Esophagus (tissue), 2 donors: ENCODE data around the gene ZNG1A. TPM values are rescaled to one million over a fixed set of nuclear protein-coding genes. Genes with fewer than 3 reads are reported as not detected.
A peak's percentile ranks its signal among the peaks of the same experiment; 100 is the strongest.
"Not testable (repeated sequence)": the region's sequence is repeated elsewhere in the genome, so short reads cannot be mapped to it uniquely, and the experiment has no call there.

Experiments
- H3K27ac ChIP-seq, 2 donors: one replicate each; pipeline ENCODE4 v1.5.1; 2013; ENCODE audit warnings: low read depth in 2 of 2, mild to moderate bottlenecking in 2 of 2, inconsistent platforms in 1 of 2, low read length in 1 of 2, moderate library complexity in 1 of 2
- H3K27me3 ChIP-seq, 2 donors: one replicate each; pipeline ENCODE4 v1.6.1; 2013; ENCODE audit warnings: low read length in 2 of 2, control low read depth in 1 of 2, mild to moderate bottlenecking in 1 of 2; ENCODE audit not compliant: insufficient read depth in 2 of 2, control insufficient read depth in 1 of 2
- H3K36me3 ChIP-seq, 2 donors: one replicate each; pipeline ENCODE4 v1.6.1; 2013; ENCODE audit warnings: low read length in 1 of 2; ENCODE audit not compliant: control insufficient read depth in 2 of 2, insufficient read depth in 2 of 2
- H3K4me1 ChIP-seq, 2 donors: one replicate each; pipeline ENCODE4 v1.6.1; 2013; ENCODE audit warnings: low read length in 1 of 2; ENCODE audit not compliant: control insufficient read depth in 2 of 2, insufficient read depth in 2 of 2
- H3K4me3 ChIP-seq, 2 donors: one replicate each; pipeline ENCODE4 v1.5.1; 2013; ENCODE audit warnings: low read length in 2 of 2, mild to moderate bottlenecking in 2 of 2, low read depth in 1 of 2, moderate library complexity in 1 of 2
- H3K9me3 ChIP-seq, 2 donors: one replicate each; pipeline ENCODE4 v1.6.1; 2013; ENCODE audit warnings: mild to moderate bottlenecking in 2 of 2, low read depth in 1 of 2, low read length in 1 of 2, moderate library complexity in 1 of 2; ENCODE audit not compliant: control insufficient read depth in 2 of 2, insufficient read depth in 1 of 2
- WGBS, 2 donors: extraction: QIAGEN DNeasy Blood & Tissue Kit; methylation state at CpG; one replicate each; pipeline ENCODE4 v1.1.7; 2013; 5-methylcytosine and 5-hydroxymethylcytosine counted together
- polyA plus RNA-seq, 2 donors: library from polyadenylated mRNA; stranded (reverse); fragments of 200-250 nt; gene quantifications; one replicate each; pipeline ENCODE4 v1.2.3, GENCODE V29; 2013
- donor health status: healthy with polysubstance abuse.
- donor health status: Bipolar disorder and iron deficiency.

Gene ZNG1A
- polyA plus RNA-seq, 2 donors, result 24.7 to 33.6 TPM

DNA sequence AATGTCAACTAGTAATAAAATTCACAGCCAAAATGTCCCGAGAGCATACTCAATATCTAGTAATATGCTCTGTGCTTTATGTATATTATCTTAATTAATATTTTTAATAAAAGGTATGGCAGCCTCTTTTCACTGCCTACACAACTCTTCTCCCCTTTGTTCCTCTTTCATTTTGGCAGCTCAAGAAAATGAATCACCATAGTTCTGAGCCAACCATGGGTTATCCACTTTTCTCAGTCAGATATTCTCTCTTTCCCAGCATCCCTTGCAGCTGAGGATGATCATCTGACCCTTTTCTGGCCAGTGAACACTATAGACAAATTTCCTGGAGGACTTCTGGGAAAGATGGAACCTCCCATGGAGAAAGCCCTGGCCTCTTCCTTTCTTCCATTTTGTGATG is 27.6 kb upstream of the ZNG1A start:
- WGBS, 2 donors, result 69 to 75% methylated on average over 1 of the region's 1 CpG
- H3K4me3 ChIP-seq, result no peak overlapping the region
- H3K9me3 ChIP-seq, result no peaks in the 10 kb centered on the region
- H3K27me3 ChIP-seq, result no peaks in the 10 kb centered on the region
- no peak overlapping the region for H3K27ac ChIP-seq
- no peaks in the 10 kb centered on the region for H3K4me1 ChIP-seq
- H3K36me3 ChIP-seq, result no peaks in the 10 kb centered on the region

DNA sequence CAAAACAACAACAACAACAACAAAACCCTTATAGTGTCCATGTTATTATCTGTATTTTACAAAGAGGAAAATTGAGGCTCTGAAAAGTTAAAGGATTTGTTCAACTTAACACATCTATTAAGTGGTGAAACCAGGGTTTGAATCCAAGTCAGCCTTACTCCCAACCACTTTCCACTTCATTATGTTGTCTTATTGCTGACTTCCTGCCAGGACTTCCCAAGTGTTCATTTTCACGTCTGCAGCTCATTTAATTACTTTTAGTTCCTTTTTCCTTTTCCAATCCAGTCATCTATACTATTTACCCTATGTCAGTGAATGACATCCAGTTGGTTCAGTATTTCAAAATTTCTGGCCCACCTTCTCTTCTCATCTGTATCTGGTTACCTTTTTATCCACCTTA is 20.7 kb upstream of the ZNG1A start:
- WGBS, 2 donors, result 55% methylated on average over 1 of the region's 1 CpG; no CpG with 5 or more reads in 1 of the 2 donors
- H3K9me3 ChIP-seq, H3K27ac ChIP-seq, H3K27me3 ChIP-seq, H3K4me1 ChIP-seq, H3K4me3 ChIP-seq, H3K36me3 ChIP-seq: not testable (repeated sequence)

DNA sequence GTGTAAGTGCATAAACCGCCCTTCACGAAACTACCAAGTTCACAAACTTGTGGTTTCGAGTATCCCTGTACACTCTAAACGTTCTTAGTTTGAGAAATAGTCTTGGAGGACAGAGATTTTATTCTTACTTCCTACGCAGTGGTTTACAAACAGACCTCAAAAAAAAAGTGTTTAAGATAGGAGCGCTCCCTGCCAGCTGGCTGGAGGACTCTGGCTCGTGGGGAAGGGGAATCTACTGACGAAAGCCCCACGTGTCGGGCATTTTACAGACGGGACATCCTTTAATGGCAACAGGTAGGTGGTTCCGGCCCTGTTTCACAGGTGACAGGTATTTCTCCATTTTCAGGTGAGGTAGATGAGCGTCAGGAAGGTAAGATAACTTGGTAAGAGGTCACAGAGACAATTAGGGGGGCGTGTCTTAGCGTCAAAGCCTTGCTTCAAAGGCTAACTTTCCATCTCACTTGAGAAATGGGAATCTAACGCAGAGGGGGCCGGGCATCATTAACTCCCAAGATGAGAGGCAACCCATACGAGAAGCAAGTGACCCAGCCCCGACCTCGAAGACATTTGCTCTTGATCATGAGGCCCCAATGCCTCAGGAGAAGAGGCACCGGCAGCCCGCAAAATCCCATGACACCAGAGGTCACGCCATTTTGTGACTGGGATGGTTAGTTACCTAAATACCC is 573 bp downstream of the ZNG1A start:
- Histone ChIP-seq H3K4me3 (peak overlapping the region in 1 of 2 donors; percentile 31), H3K27ac (peak overlapping the region; percentile 31 to 55)
- not testable (repeated sequence) for H3K27me3 ChIP-seq, H3K36me3 ChIP-seq, H3K9me3 ChIP-seq, H3K4me1 ChIP-seq
- 3 to 4% methylated on average over 15 to 18 of the region's 23 CpGs for WGBS, 2 donors

DNA sequence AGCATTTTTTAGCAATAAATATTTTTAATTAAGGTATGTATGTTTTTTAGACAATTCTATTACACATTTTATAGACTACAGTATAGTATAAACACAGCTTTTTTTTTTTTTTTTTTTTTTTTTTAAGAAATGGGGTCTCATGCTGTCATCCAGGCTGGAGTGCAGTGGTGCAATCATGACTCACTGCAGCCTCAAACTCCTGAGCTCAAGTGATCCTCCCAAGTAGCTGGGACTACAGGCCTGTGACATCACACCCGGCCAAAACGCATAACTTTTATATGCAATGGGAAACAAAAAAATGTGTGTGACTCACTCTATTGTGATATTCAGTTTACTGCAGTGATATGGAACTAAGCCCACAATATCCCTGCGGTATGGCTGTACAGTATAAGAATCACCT is 9.1 kb downstream of the ZNG1A start:
- H3K4me3 ChIP-seq, H3K27me3 ChIP-seq, H3K36me3 ChIP-seq, H3K4me1 ChIP-seq, H3K9me3 ChIP-seq, H3K27ac ChIP-seq: not testable (repeated sequence)
- no CpG with 5 or more reads among the region's 3 CpGs for WGBS, 2 donors

DNA sequence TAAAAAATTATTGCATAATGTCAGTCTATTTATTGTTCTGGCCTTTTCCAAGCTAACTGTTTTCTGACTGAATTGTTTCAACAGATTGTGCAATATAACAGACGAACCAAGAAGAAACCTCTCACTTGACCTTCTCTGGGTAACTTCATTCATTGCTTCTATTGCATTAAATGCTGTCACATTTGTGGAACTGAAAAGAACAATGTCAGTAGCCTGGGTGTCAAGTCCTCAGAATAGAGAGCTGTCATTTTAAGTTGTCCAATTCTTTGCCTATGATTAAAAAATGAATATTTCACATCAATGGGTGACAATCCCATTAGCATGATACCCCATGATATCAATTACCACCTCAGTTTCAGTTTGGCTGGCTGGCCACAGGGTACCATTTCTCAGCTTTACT is 19.0 kb downstream of the ZNG1A start:
- H3K4me1 ChIP-seq, H3K9me3 ChIP-seq, H3K27ac ChIP-seq, H3K27me3 ChIP-seq, H3K4me3 ChIP-seq, H3K36me3 ChIP-seq: not testable (repeated sequence)
- 42% methylated on average over 1 of the region's 1 CpG; no CpG with 5 or more reads in 1 of the 2 donors for WGBS, 2 donors

DNA sequence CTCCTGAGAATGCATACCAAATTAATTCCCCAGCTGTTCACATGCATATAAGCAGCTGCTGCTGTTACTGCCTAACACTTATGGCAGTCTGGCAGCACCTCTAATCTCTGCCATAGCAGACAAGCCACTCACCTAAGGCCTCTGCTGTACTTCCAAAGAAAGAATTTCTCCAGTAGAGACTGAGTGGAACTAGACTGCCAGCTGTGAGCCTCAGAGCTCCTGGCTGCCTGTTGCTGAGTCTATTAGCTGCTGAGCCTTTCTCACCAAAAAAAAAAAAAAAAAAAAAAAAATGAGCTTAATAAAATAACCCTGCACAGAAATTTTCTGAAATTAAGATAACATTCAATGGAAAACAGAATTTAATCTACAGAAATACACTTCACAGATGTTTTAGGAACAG is 27.7 kb downstream of the ZNG1A start:
- not testable (repeated sequence) for H3K27ac ChIP-seq, H3K4me1 ChIP-seq, H3K27me3 ChIP-seq, H3K36me3 ChIP-seq, H3K4me3 ChIP-seq, H3K9me3 ChIP-seq

DNA sequence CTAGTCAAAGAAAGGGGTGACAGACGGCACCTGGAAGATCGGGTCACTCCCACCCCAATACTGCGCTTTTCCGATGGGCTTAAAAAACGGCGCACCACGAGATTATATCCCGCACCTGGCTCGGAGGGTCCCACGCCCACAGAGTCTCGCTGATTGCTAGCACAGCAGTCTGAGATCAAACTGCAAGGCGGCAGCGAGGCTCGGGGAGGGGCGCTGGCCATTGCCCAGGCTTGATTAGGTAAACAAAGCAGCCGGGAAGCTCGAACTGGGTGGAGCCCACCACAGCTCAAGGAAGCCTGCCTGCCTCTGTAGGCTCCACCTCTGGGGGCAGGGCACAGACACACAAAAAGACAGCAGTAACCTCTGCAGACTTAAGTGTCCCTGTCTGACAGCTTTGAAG is 39.0 kb downstream of the ZNG1A start:
- not testable (repeated sequence) for H3K4me3 ChIP-seq, H3K4me1 ChIP-seq, H3K36me3 ChIP-seq, H3K27me3 ChIP-seq, H3K27ac ChIP-seq, H3K9me3 ChIP-seq
- WGBS, 2 donors, result 81 to 93% methylated on average over 17 of the region's 17 CpGs

DNA sequence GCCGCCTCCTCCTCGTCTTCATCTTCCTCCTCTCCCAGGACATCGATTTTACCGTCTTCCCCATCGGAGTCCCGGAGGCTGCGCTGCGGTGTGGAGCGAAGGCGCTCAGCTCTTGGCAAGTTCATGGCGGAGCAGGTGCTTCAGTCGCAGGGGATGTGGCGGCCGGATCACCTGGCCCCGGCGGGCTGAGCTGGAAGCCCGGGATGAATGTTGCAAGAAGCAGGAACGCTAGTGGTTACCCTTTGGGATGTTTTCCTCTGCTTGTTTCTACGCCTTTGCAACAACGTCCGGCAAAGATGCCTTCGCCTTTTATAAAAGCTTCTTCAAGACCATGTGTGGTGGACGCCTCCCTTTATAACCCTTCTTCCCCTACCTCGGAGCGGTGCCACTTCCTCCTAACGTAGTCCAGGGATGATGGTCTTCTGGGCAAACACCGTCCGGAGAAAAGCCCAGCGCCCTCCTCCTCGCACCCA is 60.8 kb downstream of the ZNG1A start, which contains the start of gene FOXD4:
Gene FOXD4 (minus strand): TSS at position 423 of the 473 bp plus-strand sequence. CDS start 298 bp downstream, at position 125.
- not testable (repeated sequence) for H3K27me3 ChIP-seq, H3K4me1 ChIP-seq, H3K4me3 ChIP-seq, H3K27ac ChIP-seq, H3K9me3 ChIP-seq, H3K36me3 ChIP-seq
- 31 to 45% methylated on average over 25 to 28 of the region's 30 CpGs for WGBS, 2 donors

DNA sequence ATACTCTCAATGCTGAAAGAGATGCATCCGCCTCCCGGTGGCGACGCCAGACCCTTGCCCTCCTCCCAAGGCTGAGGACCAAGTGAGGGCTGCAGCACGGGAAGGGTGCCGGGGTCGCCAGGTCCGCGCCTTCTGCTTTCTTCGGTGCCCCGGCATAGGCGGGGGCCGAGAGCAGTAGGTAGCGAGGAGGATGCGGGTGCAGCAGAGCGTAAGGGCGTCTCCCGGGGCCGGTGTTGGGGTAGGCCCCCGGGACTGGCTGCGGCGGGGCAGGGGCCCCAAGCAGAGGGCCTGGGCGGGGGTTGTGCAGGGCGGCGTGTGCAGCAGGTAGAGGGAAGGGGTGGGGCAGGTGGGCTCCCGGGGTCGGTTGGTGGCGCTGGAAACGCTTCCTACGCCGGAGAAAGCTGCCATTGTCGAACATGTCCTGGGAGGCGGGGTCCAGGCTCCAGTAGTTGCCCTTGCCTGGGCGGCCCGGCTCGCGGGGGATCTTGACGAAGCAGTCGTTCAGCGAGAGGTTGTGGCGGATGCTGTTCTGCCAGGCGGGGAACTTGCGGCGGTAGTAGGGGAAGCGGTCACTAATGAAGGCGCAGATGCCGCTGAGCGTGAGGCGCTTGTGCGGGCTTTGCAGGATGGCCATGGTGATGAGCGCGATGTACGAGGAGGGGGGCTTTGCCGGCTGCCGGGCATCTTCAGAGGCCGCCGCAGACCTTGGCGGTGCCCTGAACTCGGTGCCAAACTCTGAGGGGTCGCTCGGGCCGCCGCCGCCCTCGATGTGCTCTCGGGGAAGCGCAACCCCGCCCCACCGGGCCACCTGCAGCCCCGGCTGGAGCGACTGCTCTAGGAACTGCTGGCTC is 61.5 kb downstream of the ZNG1A start:
- not testable (repeated sequence) for H3K4me1 ChIP-seq, H3K27me3 ChIP-seq, H3K27ac ChIP-seq, H3K9me3 ChIP-seq, H3K36me3 ChIP-seq, H3K4me3 ChIP-seq
- 6 to 16% methylated on average over 37 to 67 of the region's 71 CpGs for WGBS, 2 donors
